K562 (cell line): ENCODE data around the gene EGFL7. TPM values are rescaled to one million over a fixed set of nuclear protein-coding genes. Genes with fewer than 3 reads are reported as not detected.

Experiments
- ATAC-seq: fragments of 200-7000 bp; cut with Tn5 transposase; 3 replicates; pipeline ENCODE4 v1.9.1; 2020; ENCODE audit warnings: moderate library complexity
- BruUV-seq: library from RNA; stranded (reverse); fragments of 400-500 nt; replicated peaks from 2 replicates; lab custom pipeline; 2021; lab: Mats Ljungman, UMichigan
- CTCF ChIA-PET: fragments of 300-600 bp; formaldehyde crosslinking; extraction: SDS; loops from one replicate; lab custom pipeline; 2021; ENCODE audit warnings: low intra/inter-chr PET ratio; lab: Yijun Ruan, JAX
- POLR2A ChIA-PET: fragments of 300-600, 350-650 bp; sonication (Branson Sonifier 250); formaldehyde crosslinking; extraction: SDS; loops from one replicate; lab custom pipeline; 2021; ENCODE audit warnings: antibody characterized with exemption, inconsistent platforms; lab: Yijun Ruan, JAX
- DNase-seq, 4 experiments: peaks; one replicate each; pipeline versions ENCODE4 v3.0.0 to v3.0.0-alpha.2; 2011 to 2018; ENCODE audit warnings: low spot score in 3 of 4, mixed read lengths in 3 of 4; ENCODE audit errors: extremely low read depth in 1 of 4
- FAIRE-seq: peaks from 2 replicates; lab custom pipeline; 2011; peaks lifted over from hg19 to GRCh38; lab: Jason Lieb, UNC
- H2AFZ ChIP-seq: 2 replicates; pipeline ENCODE4 v1.6.0; 2011; ENCODE audit warnings: low read depth, low read length, control low read depth, inconsistent platforms
- H3K27ac ChIP-seq: fragments of 200-600 bp; 3 replicates; pipeline ENCODE4 v1.8.0; 2011; ENCODE audit warnings: low read depth, mild to moderate bottlenecking, control low read depth, inconsistent platforms, low read length, moderate library complexity, mixed read lengths; ENCODE audit errors: extremely low read depth
- H3K27me3 ChIP-seq, 2 experiments: fragments of 300-600 bp in 1 of 2; 2 replicates in 1 of 2; 3 replicates in 1 of 2; pipeline versions ENCODE4 v1.6.0 to v1.8.0; 2011; ENCODE audit warnings: inconsistent platforms in 2 of 2, low read length in 2 of 2, mild to moderate bottlenecking in 1 of 2, mixed read lengths in 1 of 2, moderate library complexity in 1 of 2; ENCODE audit not compliant: control insufficient read depth in 2 of 2, insufficient read depth in 2 of 2
- H3K36me3 ChIP-seq: fragments of 300-600 bp; 3 replicates; pipeline ENCODE4 v1.8.0; 2011; ENCODE audit warnings: mild to moderate bottlenecking, low read length, inconsistent platforms; ENCODE audit not compliant: control insufficient read depth, insufficient read depth
- H3K4me1 ChIP-seq, 2 experiments: fragments of 200-600 bp in 1 of 2; replicated peaks in 1 of 2; 2 replicates in 1 of 2; 3 replicates in 1 of 2; pipeline versions ENCODE4 v1.5.1 to v1.8.0; 2011; ENCODE audit warnings: inconsistent platforms in 2 of 2, low read length in 2 of 2, mild to moderate bottlenecking in 1 of 2, mixed read lengths in 1 of 2, moderate library complexity in 1 of 2; ENCODE audit not compliant: control insufficient read depth in 2 of 2, insufficient read depth in 2 of 2
- H3K4me2 ChIP-seq: 2 replicates; pipeline ENCODE4 v1.6.1; 2011; ENCODE audit warnings: low read length, control low read depth, inconsistent platforms, mixed read lengths; ENCODE audit not compliant: insufficient read depth
- H3K4me3 ChIP-seq: fragments of 200-600 bp; sonication (generic), shearing (Covaris generic); 2 replicates; pipeline ENCODE4 v1.5.1; 2016; ENCODE audit warnings: control low read depth, inconsistent platforms
- H3K79me2 ChIP-seq: fragments of 200-600 bp; 3 replicates; pipeline ENCODE4 v1.8.0; 2011; ENCODE audit warnings: low read length, inconsistent platforms; ENCODE audit not compliant: control insufficient read depth, insufficient read depth
- H3K9ac ChIP-seq, 2 experiments: 2 replicates each; pipeline versions ENCODE4 v1.6.0 to v1.6.1; 2011; ENCODE audit warnings: low read depth in 2 of 2, low read length in 2 of 2, control low read depth in 1 of 2, inconsistent platforms in 1 of 2, mild to moderate bottlenecking in 1 of 2, mixed read lengths in 1 of 2; ENCODE audit not compliant: insufficient read depth in 1 of 2
- H3K9me1 ChIP-seq: one replicate; pipeline ENCODE4 v1.6.0; 2011; ENCODE audit warnings: inconsistent platforms, mild to moderate bottlenecking, low read length, moderate library complexity; ENCODE audit not compliant: control insufficient read depth, insufficient read depth
- H3K9me3 ChIP-seq: replicated peaks from 2 replicates; pipeline ENCODE4 v1.5.1; 2011; ENCODE audit warnings: low read depth, low read length, inconsistent platforms; ENCODE audit not compliant: control insufficient read depth, insufficient read depth
- H4K20me1 ChIP-seq: replicated peaks from 2 replicates; pipeline ENCODE4 v1.6.1; 2011; ENCODE audit warnings: low read length, inconsistent platforms, mixed read lengths; ENCODE audit not compliant: control insufficient read depth, insufficient read depth
- CSDE1 ChIP-seq, 2 experiments: fragments of 450-650 bp; IDR thresholded peaks; 2 replicates each; pipeline ENCODE4 v1.6.1; 2016; ENCODE audit warnings: mild to moderate bottlenecking in 1 of 2
- DEAF1 ChIP-seq: fragments of 450-650 bp; formaldehyde crosslinking; IDR thresholded peaks from 2 replicates; pipeline ENCODE4 v1.4.0; 2020; ENCODE audit warnings: mild to moderate bottlenecking, moderate library complexity
- KLF16 ChIP-seq: IDR thresholded peaks from 2 replicates; pipeline ENCODE4 v1.6.1; 2016; ENCODE audit warnings: antibody characterized with exemption
- NFE2 ChIP-seq: IDR thresholded peaks from 2 replicates; pipeline ENCODE4 v1.6.1; 2014; ENCODE audit warnings: antibody characterized with exemption, low read depth
- POLR2G ChIP-seq: fragments of 200-400 bp; formaldehyde crosslinking; IDR thresholded peaks from 2 replicates; pipeline ENCODE4 v1.6.1; 2017; ENCODE audit warnings: low read depth, mild to moderate bottlenecking, antibody characterized with exemption, low read length, moderate library complexity
- PPARD ChIP-seq: fragments of 250-450 bp; sonication (Bioruptor Pico); IDR thresholded peaks from 2 replicates; pipeline ENCODE4 v1.8.0; 2022; ENCODE audit warnings: inconsistent platforms, mild to moderate bottlenecking, moderate library complexity
- RBFOX2 ChIP-seq: fragments of 200-400 bp; formaldehyde crosslinking; IDR thresholded peaks from 2 replicates; pipeline ENCODE4 v1.6.1; 2017; ENCODE audit warnings: low read depth, mild to moderate bottlenecking, low read length, moderate library complexity
- RBM39 ChIP-seq: fragments of 200-400 bp; formaldehyde crosslinking; optimal IDR thresholded peaks from 2 replicates; pipeline ENCODE3; 2018; ENCODE audit warnings: low read depth, low read length
- SIRT6 ChIP-seq: IDR thresholded peaks from one replicate; pipeline ENCODE4 v1.6.1; 2012; ENCODE audit warnings: low read depth, mild to moderate bottlenecking, control low read depth, inconsistent platforms, low read length, moderate library complexity
- WGBS: fragments of 100-300 bp; shearing (Covaris generic); methylation state at CpG from one replicate; pipeline ENCODE4 v1.1.6; 2016; ENCODE audit warnings: low coverage, mixed read lengths; ENCODE audit not compliant: insufficient coverage; ENCODE audit errors: missing lambda C conversion rate; 5-methylcytosine and 5-hydroxymethylcytosine counted together
- in situ Hi-C: fragments of 300-500 bp; cut with MboI; formaldehyde crosslinking; loops from 4 replicates; pipeline ENCODE4 v1.15.0; 2018; ENCODE audit warnings: inconsistent platforms, mixed read lengths
- intact Hi-C: fragments of 100-400 bp; cut with micrococcal nuclease; formaldehyde crosslinking; loops from 2 replicates; pipeline ENCODE4 v1.14.2; 2022
- polyA plus RNA-seq, 8 experiments: library from polyadenylated mRNA; depleted of rRNA in 4 of 8; stranded (reverse) in 5 of 8; unstranded in 3 of 8; fragments of >200 nt; fragmentation: Nextera tagmentation in 2 of 8; fragmentation: Illumina TruSeq in 1 of 8; extraction: Ambion mirVana in 2 of 8; extraction: Trizol in 1 of 8; gene quantifications; 2 replicates each; pipeline versions ENCODE4 v1.2.1 to v1.2.3, GENCODE V29; 2011 to 2014; ENCODE audit warnings: inconsistent platforms in 1 of 8, missing spikeins in 1 of 8
- total RNA-seq, 7 experiments: library from RNA; depleted of rRNA in 6 of 7; stranded (reverse); fragments of >200 nt in 6 of 7; fragmentation: Illumina TruSeq in 2 of 7; extraction: Trizol in 2 of 7; gene quantifications; 2 replicates each; pipeline versions ENCODE4 v1.2.1 to v1.2.3, GENCODE V29; 2011 to 2021; ENCODE audit warnings: low replicate concordance in 1 of 7
- TF ChIP-seq, protein P1 (sequence below): fragments of 450-650 bp; formaldehyde crosslinking; IDR thresholded peaks from 2 replicates; pipeline ENCODE4 v1.4.0; 2020; ENCODE audit warnings: mild to moderate bottlenecking, mixed read lengths
- TF ChIP-seq, protein P2 (sequence below): sonication (generic); formaldehyde crosslinking; IDR thresholded peaks from 2 replicates; pipeline ENCODE4 v1.8.0; 2022; ENCODE audit warnings: mild to moderate bottlenecking, missing genetic modification reagents

EGFL7 gene
- total and polyA plus RNA-seq, 9 of the 15 experiments (the other 6 are each of a cell fraction or from before 2014, with no cell fraction given) = 1.5 to 286 (median 55.5) TPM

- TF ChIP-seq, protein P1, sequence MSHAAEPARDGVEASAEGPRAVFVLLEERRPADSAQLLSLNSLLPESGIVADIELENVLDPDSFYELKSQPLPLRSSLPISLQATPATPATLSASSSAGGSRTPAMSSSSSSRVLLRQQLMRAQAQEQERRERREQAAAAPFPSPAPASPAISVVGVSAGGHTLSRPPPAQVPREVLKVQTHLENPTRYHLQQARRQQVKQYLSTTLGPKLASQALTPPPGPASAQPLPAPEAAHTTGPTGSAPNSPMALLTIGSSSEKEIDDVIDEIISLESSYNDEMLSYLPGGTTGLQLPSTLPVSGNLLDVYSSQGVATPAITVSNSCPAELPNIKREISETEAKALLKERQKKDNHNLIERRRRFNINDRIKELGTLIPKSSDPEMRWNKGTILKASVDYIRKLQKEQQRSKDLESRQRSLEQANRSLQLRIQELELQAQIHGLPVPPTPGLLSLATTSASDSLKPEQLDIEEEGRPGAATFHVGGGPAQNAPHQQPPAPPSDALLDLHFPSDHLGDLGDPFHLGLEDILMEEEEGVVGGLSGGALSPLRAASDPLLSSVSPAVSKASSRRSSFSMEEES (CRISPR knock-in tag) = peak; percentile 2; the same call in 1 of the 2 replicates
- no peak for TF ChIP-seq CSDE1 (IDR thresholded peaks at IDR 0.05)
- TF ChIP-seq POLR2G = no peak
- no peak for TF ChIP-seq DEAF1 (CRISPR knock-in tag)
Observed at GRCh38 chr9:136671254-136671614, 8.5 kb downstream of the EGFL7 start (continued).

DNA sequence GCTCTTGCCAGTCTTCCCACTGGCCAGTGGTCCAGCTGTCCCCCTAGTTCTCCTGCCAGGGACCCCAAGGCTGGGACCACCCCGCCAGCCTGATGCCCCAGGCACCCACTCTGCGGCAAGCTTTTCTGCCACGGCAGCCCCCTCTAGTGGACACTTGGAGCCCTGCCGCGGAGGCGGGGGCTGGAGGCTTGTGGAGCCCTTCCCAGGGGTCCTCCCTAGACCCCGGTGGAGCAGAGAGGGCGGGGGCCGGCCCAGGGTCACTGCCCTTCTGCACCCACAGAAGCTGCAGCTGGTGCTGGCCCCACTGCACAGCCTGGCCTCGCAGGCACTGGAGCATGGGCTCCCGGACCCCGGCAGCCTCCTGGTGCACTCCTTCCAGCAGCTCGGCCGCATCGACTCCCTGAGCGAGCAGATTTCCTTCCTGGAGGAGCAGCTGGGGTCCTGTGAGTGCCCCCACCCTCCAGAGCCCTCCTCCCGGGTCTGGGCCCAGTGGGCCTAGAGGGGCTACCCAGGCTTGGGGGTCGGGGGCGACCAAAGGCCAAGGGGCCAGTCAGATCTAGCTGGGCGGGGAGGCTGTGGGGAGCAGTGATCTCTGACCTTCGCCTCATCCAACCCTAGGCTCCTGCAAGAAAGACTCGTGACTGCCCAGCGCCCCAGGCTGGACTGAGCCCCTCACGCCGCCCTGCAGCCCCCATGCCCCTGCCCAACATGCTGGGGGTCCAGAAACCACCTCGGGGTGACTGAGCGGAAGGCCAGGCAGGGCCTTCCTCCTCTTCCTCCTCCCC is 9.1 kb downstream of the EGFL7 start:
- no peaks in the 10 kb centered on the region for H3K9me3 ChIP-seq
- FAIRE-seq (no peak), ATAC-seq (peak; percentile 63), DNase-seq (peak; percentile 61 to 72 (median 65))
- no peaks in the 10 kb centered on the region for H3K27me3 ChIP-seq
- H3K4me1 ChIP-seq = peaks cover 8 to 100% of the 10 kb centered on the region in 2 experiments; a peak in 4 of 5 replicates
- 51% methylated on average over 20 of the region's 27 CpGs for WGBS
- H2AFZ ChIP-seq = no peak overlapping the region
- peak overlapping the region; percentile 17; the same call in 1 of the 3 replicates for H3K27ac ChIP-seq
- BruUV-seq = no TSS peak
- ChIA-PET CTCF (no interaction called here), POLR2A (interaction anchor here (0.6 to 2.1 kb wide), 13 partner anchors 9 to 136 kb away, joined by 3 to 11 read pairs (median 3); partner anchors contain the start of genes AGPAT2, EGFL7 and RABL6)
- H3K4me3 ChIP-seq = no peak overlapping the region
- H3K4me2 ChIP-seq = no peak overlapping the region
- H4K20me1 ChIP-seq = peaks cover 59% of the 10 kb centered on the region
- in situ Hi-C loops = no loop called here
- H3K9ac ChIP-seq = peak overlapping the region in 1 of 2 experiments; percentile 61; a peak in 2 of 4 replicates
- peaks cover 82% of the 10 kb centered on the region; the same call in 2 of the 3 replicates for H3K36me3 ChIP-seq
- intact Hi-C loops = no loop called here
- H3K9me1 ChIP-seq = peaks cover 2% of the 10 kb centered on the region
- H3K79me2 ChIP-seq = peaks cover 24% of the 10 kb centered on the region
- TF ChIP-seq PPARD (CRISPR knock-in tag) (no peak), SIRT6 (peak; percentile 29), KLF16 (peak; percentile 24; the same call in 1 of the 2 replicates), RBM39 (peak; percentile 55), RBFOX2 (peak; percentile 79), NFE2 (no peak)
- TF ChIP-seq, protein P2, sequence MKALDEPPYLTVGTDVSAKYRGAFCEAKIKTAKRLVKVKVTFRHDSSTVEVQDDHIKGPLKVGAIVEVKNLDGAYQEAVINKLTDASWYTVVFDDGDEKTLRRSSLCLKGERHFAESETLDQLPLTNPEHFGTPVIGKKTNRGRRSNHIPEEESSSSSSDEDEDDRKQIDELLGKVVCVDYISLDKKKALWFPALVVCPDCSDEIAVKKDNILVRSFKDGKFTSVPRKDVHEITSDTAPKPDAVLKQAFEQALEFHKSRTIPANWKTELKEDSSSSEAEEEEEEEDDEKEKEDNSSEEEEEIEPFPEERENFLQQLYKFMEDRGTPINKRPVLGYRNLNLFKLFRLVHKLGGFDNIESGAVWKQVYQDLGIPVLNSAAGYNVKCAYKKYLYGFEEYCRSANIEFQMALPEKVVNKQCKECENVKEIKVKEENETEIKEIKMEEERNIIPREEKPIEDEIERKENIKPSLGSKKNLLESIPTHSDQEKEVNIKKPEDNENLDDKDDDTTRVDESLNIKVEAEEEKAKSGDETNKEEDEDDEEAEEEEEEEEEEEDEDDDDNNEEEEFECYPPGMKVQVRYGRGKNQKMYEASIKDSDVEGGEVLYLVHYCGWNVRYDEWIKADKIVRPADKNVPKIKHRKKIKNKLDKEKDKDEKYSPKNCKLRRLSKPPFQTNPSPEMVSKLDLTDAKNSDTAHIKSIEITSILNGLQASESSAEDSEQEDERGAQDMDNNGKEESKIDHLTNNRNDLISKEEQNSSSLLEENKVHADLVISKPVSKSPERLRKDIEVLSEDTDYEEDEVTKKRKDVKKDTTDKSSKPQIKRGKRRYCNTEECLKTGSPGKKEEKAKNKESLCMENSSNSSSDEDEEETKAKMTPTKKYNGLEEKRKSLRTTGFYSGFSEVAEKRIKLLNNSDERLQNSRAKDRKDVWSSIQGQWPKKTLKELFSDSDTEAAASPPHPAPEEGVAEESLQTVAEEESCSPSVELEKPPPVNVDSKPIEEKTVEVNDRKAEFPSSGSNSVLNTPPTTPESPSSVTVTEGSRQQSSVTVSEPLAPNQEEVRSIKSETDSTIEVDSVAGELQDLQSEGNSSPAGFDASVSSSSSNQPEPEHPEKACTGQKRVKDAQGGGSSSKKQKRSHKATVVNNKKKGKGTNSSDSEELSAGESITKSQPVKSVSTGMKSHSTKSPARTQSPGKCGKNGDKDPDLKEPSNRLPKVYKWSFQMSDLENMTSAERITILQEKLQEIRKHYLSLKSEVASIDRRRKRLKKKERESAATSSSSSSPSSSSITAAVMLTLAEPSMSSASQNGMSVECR (CRISPR knock-in tag) = peak; percentile 58; the same call in 1 of the 2 replicates
